Ascending aorta (tissue), 2 donors: ENCODE measurements around the gene SCYL1. TPM values are rescaled to one million over a fixed set of nuclear protein-coding genes. Genes with fewer than 3 reads are reported as not detected.

ENCODE experiments used
- DNase-seq, 2 donors: peaks; one replicate each; pipeline ENCODE4 v3.0.0-alpha.2; 2019; ENCODE audit warnings: low spot score in 2 of 2
- H3K27ac ChIP-seq, 2 donors: fragments of 200-600 bp; sonication (generic); one replicate each; pipeline ENCODE4 v1.5.1; 2016 to 2017; ENCODE audit warnings: mild to moderate bottlenecking in 1 of 2
- H3K27me3 ChIP-seq: fragments of 200-600 bp; sonication (generic); one replicate; pipeline ENCODE4 v1.5.1; 2017
- H3K36me3 ChIP-seq, 2 donors: fragments of 200-600 bp; sonication (generic); one replicate each; pipeline ENCODE4 v1.5.1; 2016
- H3K4me1 ChIP-seq, 2 donors: fragments of 200-600 bp; sonication (generic); one replicate each; pipeline ENCODE4 v1.5.1; 2016 to 2017; ENCODE audit warnings: mild to moderate bottlenecking in 1 of 2
- H3K4me3 ChIP-seq, 2 donors: fragments of 200-600 bp; sonication (generic); one replicate each; pipeline ENCODE4 v1.5.1; 2016 to 2017; ENCODE audit warnings: mild to moderate bottlenecking in 1 of 2
- H3K9me3 ChIP-seq, 2 donors: fragments of 200-600 bp; sonication (generic); one replicate each; pipeline ENCODE4 v1.5.1; 2016
- intact Hi-C: fragments of 100-400 bp; cut with DNase I; formaldehyde crosslinking; loops from one replicate; pipeline ENCODE4 v1.15.1; 2023
- total RNA-seq: library from RNA; depleted of rRNA; stranded (reverse); fragments of >200 nt; gene quantifications from one replicate; pipeline ENCODE4 v1.1.0, GENCODE V29; 2016
- TF ChIP-seq, protein P1 (sequence below), 3 experiments: fragments of 200-600 bp in 2 of 3; fragments of 450-650 bp in 1 of 3; sonication (generic) in 2 of 3; IDR thresholded peaks; one replicate each; pipeline ENCODE4 v1.5.1; 2016 to 2019; ENCODE audit warnings: antibody characterized with exemption in 3 of 3, mild to moderate bottlenecking in 1 of 3, moderate library complexity in 1 of 3

The SCYL1 gene
- total RNA-seq, 1 donor from 2014 or later, result 220 TPM

DNA sequence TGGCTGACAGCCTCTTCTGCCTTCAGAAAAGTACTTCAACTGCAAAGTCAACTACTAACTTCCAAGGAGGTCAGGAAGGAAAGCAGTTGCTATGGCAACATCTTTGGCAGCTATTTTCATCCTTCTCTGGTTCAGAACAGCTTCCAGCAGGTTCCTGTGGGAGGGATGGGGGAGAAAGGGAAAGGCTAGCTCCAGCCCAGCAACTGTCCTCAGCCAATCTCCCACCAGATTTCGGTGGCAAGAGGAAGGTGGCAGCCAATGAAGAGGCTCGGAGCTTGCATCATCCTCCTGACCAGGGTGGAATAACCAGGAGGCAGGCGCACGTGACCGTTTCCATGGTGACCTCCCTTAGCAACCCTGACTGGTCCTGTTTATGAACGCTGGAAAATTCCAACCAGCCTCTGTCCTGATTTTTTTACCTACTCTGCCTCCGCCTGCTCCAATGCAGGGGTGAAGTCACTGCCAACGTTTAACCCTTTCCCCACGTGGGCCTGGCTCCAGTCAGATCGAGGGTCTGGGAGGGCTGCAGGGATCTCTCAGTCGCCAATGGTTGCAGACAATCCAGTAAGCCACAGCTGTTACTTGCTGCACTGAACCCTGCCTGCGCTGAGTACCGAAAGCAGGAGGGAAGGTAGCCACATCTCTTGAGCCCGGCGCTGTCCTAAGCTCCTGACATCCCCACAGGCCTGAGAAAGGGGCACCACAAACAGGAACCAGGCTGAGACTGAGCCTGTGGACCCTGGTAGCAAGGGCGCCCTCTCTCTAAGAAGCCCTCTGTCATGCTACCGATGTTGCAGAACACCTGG is 37.2 kb upstream of the SCYL1 start:
- peak; percentile 99 to 100 for DNase-seq
- no peaks in the 10 kb centered on the region for H3K9me3 ChIP-seq
- peak overlapping the region; percentile 97 to 99 for H3K27ac ChIP-seq
- H3K36me3 ChIP-seq, result no peaks in the 10 kb centered on the region
- intact Hi-C loops, result loop anchor here (1.0 kb wide), 1 partner anchor 8 kb away; no protein-coding TSS in a partner anchor
- H3K27me3 ChIP-seq, result no peaks in the 10 kb centered on the region
- TF ChIP-seq, protein P1, sequence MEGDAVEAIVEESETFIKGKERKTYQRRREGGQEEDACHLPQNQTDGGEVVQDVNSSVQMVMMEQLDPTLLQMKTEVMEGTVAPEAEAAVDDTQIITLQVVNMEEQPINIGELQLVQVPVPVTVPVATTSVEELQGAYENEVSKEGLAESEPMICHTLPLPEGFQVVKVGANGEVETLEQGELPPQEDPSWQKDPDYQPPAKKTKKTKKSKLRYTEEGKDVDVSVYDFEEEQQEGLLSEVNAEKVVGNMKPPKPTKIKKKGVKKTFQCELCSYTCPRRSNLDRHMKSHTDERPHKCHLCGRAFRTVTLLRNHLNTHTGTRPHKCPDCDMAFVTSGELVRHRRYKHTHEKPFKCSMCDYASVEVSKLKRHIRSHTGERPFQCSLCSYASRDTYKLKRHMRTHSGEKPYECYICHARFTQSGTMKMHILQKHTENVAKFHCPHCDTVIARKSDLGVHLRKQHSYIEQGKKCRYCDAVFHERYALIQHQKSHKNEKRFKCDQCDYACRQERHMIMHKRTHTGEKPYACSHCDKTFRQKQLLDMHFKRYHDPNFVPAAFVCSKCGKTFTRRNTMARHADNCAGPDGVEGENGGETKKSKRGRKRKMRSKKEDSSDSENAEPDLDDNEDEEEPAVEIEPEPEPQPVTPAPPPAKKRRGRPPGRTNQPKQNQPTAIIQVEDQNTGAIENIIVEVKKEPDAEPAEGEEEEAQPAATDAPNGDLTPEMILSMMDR (IDR thresholded peaks at IDR 0.05), result no peak
- peak overlapping the region; percentile 42 to 51 for H3K4me3 ChIP-seq
- peaks cover 50 to 75% of the 10 kb centered on the region in 2 donors for H3K4me1 ChIP-seq

GRCh38 chr11:65488273-65489034 is 36.4 kb upstream of the SCYL1 start:
- Histone ChIP-seq H3K27me3 (no peaks in the 10 kb centered on the region), H3K36me3 (no peaks in the 10 kb centered on the region), H3K4me3 (peak overlapping the region; percentile 42 to 51), H3K4me1 (peaks cover 55 to 83% of the 10 kb centered on the region in 2 donors), H3K9me3 (no peaks in the 10 kb centered on the region), H3K27ac (peak overlapping the region; percentile 92 to 99)
- intact Hi-C loops, result no loop called here
- DNase-seq, result peak in 1 of 2 donors; percentile 89
- TF ChIP-seq, protein P1 (IDR thresholded peaks at IDR 0.05), result no peak

- Histone ChIP-seq H3K4me3 (peak overlapping the region; percentile 19 to 42), H3K27ac (peak overlapping the region; percentile 92 to 99), H3K9me3 (no peaks in the 10 kb centered on the region), H3K36me3 (no peaks in the 10 kb centered on the region), H3K27me3 (no peaks in the 10 kb centered on the region), H3K4me1 (peaks cover 60 to 87% of the 10 kb centered on the region in 2 donors)
- DNase-seq, result peak in 1 of 2 donors; percentile 96
- intact Hi-C loops, result no loop called here
- TF ChIP-seq, protein P1 (IDR thresholded peaks at IDR 0.05), result no peak
Measured at GRCh38 chr11:65489035-65489705, 35.7 kb upstream of the SCYL1 start.

DNA sequence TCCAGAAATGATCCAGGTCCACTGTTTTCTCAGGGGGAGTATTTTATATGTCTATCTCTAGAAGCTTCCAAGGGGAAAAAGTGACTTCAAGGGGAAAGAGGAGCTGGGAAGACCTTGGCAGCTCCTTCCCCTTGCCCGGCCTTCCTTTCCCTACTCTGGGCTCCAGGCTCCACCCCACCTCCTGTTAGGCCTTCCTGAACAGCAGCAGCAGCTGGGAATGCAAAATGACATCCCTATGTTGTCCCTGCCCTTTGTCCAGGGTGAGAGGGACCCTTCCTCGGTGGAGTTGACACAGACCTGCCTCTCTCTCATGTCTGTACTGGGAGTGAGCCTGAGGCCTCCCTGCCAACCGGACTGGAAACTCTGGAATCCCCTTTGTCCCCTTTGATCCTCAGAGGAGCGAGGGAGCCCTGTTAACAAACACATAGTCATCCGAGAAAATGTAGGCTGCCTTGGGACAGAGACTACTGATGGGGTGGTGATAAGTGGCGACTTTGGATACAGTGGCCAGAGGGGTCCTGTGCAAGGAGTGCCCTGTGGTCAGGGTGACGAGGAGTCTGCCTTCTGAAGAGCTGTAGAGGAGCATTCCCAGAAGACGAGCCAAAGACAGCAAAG is 35.1 kb upstream of the SCYL1 start:
- no peaks in the 10 kb centered on the region for H3K9me3 ChIP-seq
- intact Hi-C loops, result no loop called here
- peak in 1 of 2 donors; percentile 77 for DNase-seq
- no peaks in the 10 kb centered on the region for H3K27me3 ChIP-seq
- H3K36me3 ChIP-seq, result no peaks in the 10 kb centered on the region
- H3K4me3 ChIP-seq, result peak overlapping the region; percentile 9 to 19
- TF ChIP-seq, protein P1 (IDR thresholded peaks at IDR 0.05), result no peak
- peaks cover 66 to 92% of the 10 kb centered on the region in 2 donors for H3K4me1 ChIP-seq
- peak overlapping the region; percentile 92 to 99 for H3K27ac ChIP-seq

DNA sequence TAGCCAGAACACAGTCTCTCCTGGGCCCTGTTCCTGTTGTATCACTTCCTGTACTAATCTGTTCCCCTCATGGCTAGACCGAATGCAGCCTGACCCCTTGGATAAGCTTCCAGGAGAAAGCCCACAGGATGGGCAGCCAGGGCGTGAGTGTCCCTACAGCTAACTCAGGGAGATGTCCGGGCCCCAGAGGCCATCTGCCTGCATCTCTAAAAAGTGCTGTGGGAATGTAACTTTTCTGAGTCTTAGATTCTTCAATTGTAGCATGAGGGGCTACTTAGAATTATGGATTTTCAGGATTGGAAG is 33.8 kb upstream of the SCYL1 start:
- Histone ChIP-seq H3K36me3 (no peaks in the 10 kb centered on the region), H3K9me3 (no peaks in the 10 kb centered on the region), H3K4me1 (peaks cover 75 to 94% of the 10 kb centered on the region in 2 donors), H3K27ac (peak overlapping the region; percentile 92 to 99), H3K27me3 (no peaks in the 10 kb centered on the region), H3K4me3 (peak overlapping the region; percentile 6 to 37)
- intact Hi-C loops, result no loop called here
- TF ChIP-seq, protein P1 (IDR thresholded peaks at IDR 0.05), result no peak
- DNase-seq, result no peak
